ENCODE results near the gene PCDH8. TPM values are rescaled to one million over a fixed set of nuclear protein-coding genes. Genes with fewer than 3 reads are reported as not detected.

PCDH8 gene
- total and polyA plus RNA-seq, 2 of the 13 experiments (the other 11 are each of a cell fraction or from before 2014, with no cell fraction given) = not detected

DNA sequence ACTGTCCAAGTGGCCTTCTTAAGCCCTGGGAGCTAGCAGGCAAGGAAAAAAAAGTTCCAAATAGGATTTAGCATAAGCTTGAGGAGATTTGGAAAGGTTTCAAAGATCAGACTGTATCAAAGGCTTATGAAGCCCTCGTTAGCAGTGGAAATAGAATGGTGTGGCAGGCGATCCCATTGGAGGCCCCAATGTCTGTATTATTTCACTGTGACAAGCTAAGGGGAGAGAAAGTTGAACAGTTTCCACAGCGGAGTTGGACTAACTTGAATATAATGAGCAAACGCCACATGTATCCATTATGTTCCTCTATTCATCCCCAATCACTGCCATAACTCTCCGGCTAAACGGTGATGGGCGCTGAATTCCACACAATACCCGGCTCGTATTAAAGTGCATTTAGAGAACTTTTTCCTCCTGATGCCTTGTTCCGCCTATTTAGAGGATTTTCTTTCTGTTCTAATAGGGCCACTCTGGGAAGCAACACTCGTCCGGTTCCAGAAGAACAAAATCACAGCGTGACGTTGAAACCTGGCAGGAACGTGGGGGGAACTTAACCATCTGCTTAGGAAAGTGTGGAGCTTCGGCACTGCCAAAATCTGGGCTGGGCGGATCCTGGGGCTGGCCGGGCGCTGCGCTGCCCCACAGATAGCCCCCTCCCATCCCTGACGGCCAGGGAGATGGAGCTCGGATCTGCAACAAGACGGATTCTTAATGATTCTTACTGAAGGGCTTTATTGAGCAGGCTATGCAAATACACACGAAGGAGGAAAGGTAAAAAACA lies 1.0 kb upstream of the PCDH8 start:
- Histone ChIP-seq H3K27me3 (ENCODE audit: control insufficient read depth in 1 of 2, insufficient read depth in 2 of 2, low read length in 2 of 2) (peaks cover 0 to 21% of the 10 kb centered on the region in 2 experiments; a peak in 1 of 5 replicates), H3K4me1 (ENCODE audit: insufficient read depth, low read length) (no peaks in the 10 kb centered on the region; the same call in 1 of the 2 replicates), H3K9ac (ENCODE audit: insufficient read depth, low read depth, low read length) (no peak overlapping the region), H2AFZ (ENCODE audit: low read length) (no peak overlapping the region), H3K4me3 (replicated peaks in 1 of 3; ENCODE audit: insufficient read depth in 1 of 3, low read depth in 2 of 3, low read length in 3 of 3) (no peak overlapping the region), H3K79me2 (ENCODE audit: insufficient read depth, low read length) (no peaks in the 10 kb centered on the region), H3K36me3 (replicated peaks in 1 of 2; ENCODE audit: control insufficient read depth in 1 of 2, insufficient read depth in 2 of 2, low read length in 2 of 2) (no peaks in the 10 kb centered on the region), H4K20me1 (ENCODE audit: insufficient read depth, low read length) (no peaks in the 10 kb centered on the region), H3K4me2 (ENCODE audit: low read depth, low read length) (no peak overlapping the region), H3K9me3 (ENCODE audit: low read length) (no peaks in the 10 kb centered on the region), H3K27ac (ENCODE audit: extremely low read length, insufficient read depth, low read length) (no peak overlapping the region)
- in situ Hi-C loops (cut with HindIII; ENCODE audit: extremely low pct_ligation_motif_present, low pct_unique_long_range_greater_than_20kb) = no loop called here
- no TSS peak for BruUV-seq (replicated peaks)
- FAIRE-seq (no peak), DNase-seq (ENCODE audit: low spot score) (no peak), ATAC-seq (no peak)
- CTCF ChIA-PET (ENCODE audit: low intra/inter-chr PET ratio, low total read pairs) = no interaction called here
- 62% methylated on average over 23 of the region's 24 CpGs for WGBS (ENCODE audit: low lambda C conversion rate)
- TF ChIP-seq TCF7 (IDR thresholded peaks at IDR 0.05; ENCODE audit: low read depth) (no peak), ZEB1 (IDR thresholded peaks at IDR 0.05; ENCODE audit: insufficient replicate concordance, low read depth) (no peak), IRX3 (CRISPR knock-in tag; IDR thresholded peaks at IDR 0.05; ENCODE audit: borderline replicate concordance, low read depth) (no peak), EZH2 (conservative IDR thresholded peaks at IDR 0.05; ENCODE audit: low read depth, low read length) (no peak), ZNF670 (CRISPR knock-in tag; IDR thresholded peaks at IDR 0.05; ENCODE audit: borderline replicate concordance) (no peak)
- intact Hi-C loops (cut with micrococcal nuclease; ENCODE audit: unreplicated experiment) = no loop called here
- POLR2A ChIA-PET = no interaction called here

DNA sequence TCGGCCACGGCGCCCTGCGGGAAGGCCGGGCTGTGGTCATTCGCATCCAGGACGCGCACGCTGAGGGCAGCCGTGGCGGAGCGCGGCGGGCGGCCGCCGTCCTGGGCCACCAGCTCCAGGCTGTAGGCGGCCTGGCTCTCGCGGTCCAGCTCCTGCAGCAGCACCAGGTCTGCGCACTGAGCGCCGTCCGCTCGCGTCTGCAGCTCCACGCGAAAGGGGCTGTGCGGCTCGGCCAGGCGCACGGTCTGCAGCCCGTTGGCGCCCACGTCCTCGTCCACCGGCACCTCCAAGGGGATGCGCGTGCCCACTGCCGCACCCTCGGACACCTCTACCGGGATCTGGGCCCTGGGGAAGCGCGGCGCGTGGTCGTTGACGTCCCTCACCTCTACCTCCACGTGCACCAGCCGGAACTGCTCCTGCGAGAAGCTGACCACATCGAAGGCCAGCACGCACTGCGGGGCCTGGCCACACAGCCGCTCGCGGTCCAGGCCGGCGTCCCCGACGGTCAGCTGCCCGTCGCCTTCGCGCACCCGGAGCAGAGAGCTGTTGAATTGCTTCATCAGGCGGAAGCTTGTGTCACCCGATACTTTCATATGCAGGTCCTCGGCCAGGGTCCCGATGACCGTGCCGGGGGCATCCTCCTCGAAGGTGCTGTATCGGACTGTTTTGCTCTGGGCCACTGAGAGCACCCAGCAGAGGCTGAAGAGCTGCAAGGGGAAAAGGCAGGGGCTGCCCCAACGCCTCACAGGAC lies 583 bp downstream of the PCDH8 start:
- H3K36me3 ChIP-seq (replicated peaks in 1 of 2; ENCODE audit: control insufficient read depth in 1 of 2, insufficient read depth in 2 of 2, low read length in 2 of 2) = no peaks in the 10 kb centered on the region
- ATAC-seq (no peak), DNase-seq (ENCODE audit: low spot score) (no peak), FAIRE-seq (no peak)
- H3K27me3 ChIP-seq (ENCODE audit: control insufficient read depth in 1 of 2, insufficient read depth in 2 of 2, low read length in 2 of 2) = peaks cover 0 to 13% of the 10 kb centered on the region in 2 experiments; a peak in 1 of 5 replicates
- no peak overlapping the region for H3K4me3 ChIP-seq (replicated peaks in 1 of 3; ENCODE audit: insufficient read depth in 1 of 3, low read depth in 2 of 3, low read length in 3 of 3)
- no peak for TF ChIP-seq MED8 (CRISPR knock-in tag; IDR thresholded peaks at IDR 0.05; ENCODE audit: insufficient replicate concordance)
- TF ChIP-seq, protein P1, sequence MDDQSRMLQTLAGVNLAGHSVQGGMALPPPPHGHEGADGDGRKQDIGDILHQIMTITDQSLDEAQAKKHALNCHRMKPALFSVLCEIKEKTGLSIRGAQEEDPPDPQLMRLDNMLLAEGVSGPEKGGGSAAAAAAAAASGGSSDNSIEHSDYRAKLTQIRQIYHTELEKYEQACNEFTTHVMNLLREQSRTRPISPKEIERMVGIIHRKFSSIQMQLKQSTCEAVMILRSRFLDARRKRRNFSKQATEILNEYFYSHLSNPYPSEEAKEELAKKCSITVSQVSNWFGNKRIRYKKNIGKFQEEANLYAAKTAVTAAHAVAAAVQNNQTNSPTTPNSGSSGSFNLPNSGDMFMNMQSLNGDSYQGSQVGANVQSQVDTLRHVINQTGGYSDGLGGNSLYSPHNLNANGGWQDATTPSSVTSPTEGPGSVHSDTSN (CRISPR knock-in tag; IDR thresholded peaks at IDR 0.05; ENCODE audit: borderline replicate concordance) = no peak
- no peak for TF ChIP-seq SP140L (CRISPR knock-in tag; IDR thresholded peaks at IDR 0.05; ENCODE audit: borderline replicate concordance)
- TF ChIP-seq TOPORS (CRISPR knock-in tag; IDR thresholded peaks at IDR 0.05) = no peak
- TF ChIP-seq SETDB1 (CRISPR knock-in tag; IDR thresholded peaks at IDR 0.05; ENCODE audit: borderline replicate concordance) = no peak
- TF ChIP-seq ZNF878 (CRISPR knock-in tag; IDR thresholded peaks at IDR 0.05) = no peak
- TF ChIP-seq EP300 (IDR thresholded peaks at IDR 0.05; ENCODE audit: low read depth in 2 of 2, low read length in 2 of 2) = no peak
- TF ChIP-seq EP300 (CRISPR knock-in tag; IDR thresholded peaks at IDR 0.05; ENCODE audit: borderline replicate concordance) = no peak
- TF ChIP-seq MAZ (IDR thresholded peaks at IDR 0.05; ENCODE audit: borderline replicate concordance, low read depth, low read length) = no peak
- TF ChIP-seq MAZ (CRISPR knock-in tag; IDR thresholded peaks at IDR 0.05; ENCODE audit: low read depth) = no peak
- no peak for TF ChIP-seq NFKBIZ (CRISPR knock-in tag; IDR thresholded peaks at IDR 0.05)
- TF ChIP-seq SP2 (CRISPR knock-in tag; IDR thresholded peaks at IDR 0.05) = no peak
- H3K9me3 ChIP-seq (ENCODE audit: low read length) = no peaks in the 10 kb centered on the region
- H4K20me1 ChIP-seq (ENCODE audit: insufficient read depth, low read length) = no peaks in the 10 kb centered on the region
- intact Hi-C loops (cut with micrococcal nuclease; ENCODE audit: unreplicated experiment) (no loop called here), in situ Hi-C loops (cut with HindIII; ENCODE audit: extremely low pct_ligation_motif_present, low pct_unique_long_range_greater_than_20kb) (no loop called here)
- H3K9ac ChIP-seq (ENCODE audit: insufficient read depth, low read depth, low read length) = no peak overlapping the region
- no peak overlapping the region for H2AFZ ChIP-seq (ENCODE audit: low read length)
- ChIA-PET POLR2A (no interaction called here), CTCF (ENCODE audit: low intra/inter-chr PET ratio, low total read pairs) (no interaction called here)
- BruUV-seq (replicated peaks) = no TSS peak
- H3K79me2 ChIP-seq (ENCODE audit: insufficient read depth, low read length) = no peaks in the 10 kb centered on the region
- no peak overlapping the region for H3K27ac ChIP-seq (ENCODE audit: extremely low read length, insufficient read depth, low read length)
- peaks cover 2% of the 10 kb centered on the region for H3K4me1 ChIP-seq (ENCODE audit: insufficient read depth, low read length)
- 81% methylated on average over 25 of the region's 75 CpGs for WGBS (ENCODE audit: low lambda C conversion rate)
- H3K4me2 ChIP-seq (ENCODE audit: low read depth, low read length) = no peak overlapping the region
